Nephron (organoid): ENCODE data around the gene SRGAP3.

Source experiments
- H3K27ac Mint-ChIP-seq, 3 experiments: 2 replicates each; pipeline ENCODE4 v1.8.0; 2020; ENCODE audit warnings: mixed read lengths in 3 of 3, mild to moderate bottlenecking in 2 of 3, moderate library complexity in 1 of 3
- H3K27me3 Mint-ChIP-seq: 2 replicates; pipeline ENCODE4 v1.8.0; 2021; ENCODE audit warnings: low read depth, mild to moderate bottlenecking, moderate library complexity, mixed read lengths
- H3K36me3 Mint-ChIP-seq: 2 replicates; pipeline ENCODE4 v1.8.0; 2020; ENCODE audit warnings: low read depth, mixed read lengths
- H3K4me1 Mint-ChIP-seq: 2 replicates; pipeline ENCODE4 v1.8.0; 2020; ENCODE audit warnings: mixed read lengths
- H3K4me3 Mint-ChIP-seq, 3 experiments: 2 replicates each; pipeline ENCODE4 v1.8.0; 2020; ENCODE audit warnings: mild to moderate bottlenecking in 3 of 3, mixed read lengths in 3 of 3, moderate library complexity in 2 of 3
- H3K9me3 Mint-ChIP-seq: 2 replicates; pipeline ENCODE4 v1.8.0; 2020; ENCODE audit warnings: mixed read lengths
- TF ChIP-seq, protein P1 (sequence below), 3 experiments: fragments of 200-600 bp; sonication (generic); IDR thresholded peaks; one replicate each; pipeline ENCODE4 v1.5.0; 2021; ENCODE audit warnings: antibody characterized with exemption in 3 of 3; ENCODE audit not compliant: unreplicated experiment in 3 of 3

The SRGAP3 gene

DNA sequence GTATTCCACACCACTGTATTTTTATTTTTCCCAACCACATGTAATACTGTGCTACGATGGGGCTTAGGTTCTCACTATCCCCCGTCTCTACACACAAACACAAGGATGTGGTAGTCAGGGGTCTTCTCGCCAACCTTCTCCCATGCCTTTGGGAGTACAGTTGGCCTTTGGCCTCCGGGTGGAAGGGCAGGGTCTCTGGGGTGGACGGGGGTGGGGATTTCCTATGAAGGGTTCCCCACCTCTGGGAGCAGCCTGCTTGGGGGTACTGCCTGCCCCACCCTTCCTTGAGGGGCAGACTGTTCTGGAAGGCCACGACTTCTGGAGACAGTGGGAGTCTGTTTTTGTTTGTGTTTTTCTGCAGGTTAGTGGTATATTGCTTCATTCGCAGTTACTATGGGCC is 264.9 kb downstream of the SRGAP3 start:
- Mint-ChIP-seq H3K4me1 (peaks cover 25% of the 10 kb centered on the region), H3K9me3 (no peaks in the 10 kb centered on the region)
- TF ChIP-seq, protein P1, sequence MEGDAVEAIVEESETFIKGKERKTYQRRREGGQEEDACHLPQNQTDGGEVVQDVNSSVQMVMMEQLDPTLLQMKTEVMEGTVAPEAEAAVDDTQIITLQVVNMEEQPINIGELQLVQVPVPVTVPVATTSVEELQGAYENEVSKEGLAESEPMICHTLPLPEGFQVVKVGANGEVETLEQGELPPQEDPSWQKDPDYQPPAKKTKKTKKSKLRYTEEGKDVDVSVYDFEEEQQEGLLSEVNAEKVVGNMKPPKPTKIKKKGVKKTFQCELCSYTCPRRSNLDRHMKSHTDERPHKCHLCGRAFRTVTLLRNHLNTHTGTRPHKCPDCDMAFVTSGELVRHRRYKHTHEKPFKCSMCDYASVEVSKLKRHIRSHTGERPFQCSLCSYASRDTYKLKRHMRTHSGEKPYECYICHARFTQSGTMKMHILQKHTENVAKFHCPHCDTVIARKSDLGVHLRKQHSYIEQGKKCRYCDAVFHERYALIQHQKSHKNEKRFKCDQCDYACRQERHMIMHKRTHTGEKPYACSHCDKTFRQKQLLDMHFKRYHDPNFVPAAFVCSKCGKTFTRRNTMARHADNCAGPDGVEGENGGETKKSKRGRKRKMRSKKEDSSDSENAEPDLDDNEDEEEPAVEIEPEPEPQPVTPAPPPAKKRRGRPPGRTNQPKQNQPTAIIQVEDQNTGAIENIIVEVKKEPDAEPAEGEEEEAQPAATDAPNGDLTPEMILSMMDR (IDR thresholded peaks at IDR 0.05; ENCODE audit: unreplicated experiment in 3 of 3) = no peak

DNA sequence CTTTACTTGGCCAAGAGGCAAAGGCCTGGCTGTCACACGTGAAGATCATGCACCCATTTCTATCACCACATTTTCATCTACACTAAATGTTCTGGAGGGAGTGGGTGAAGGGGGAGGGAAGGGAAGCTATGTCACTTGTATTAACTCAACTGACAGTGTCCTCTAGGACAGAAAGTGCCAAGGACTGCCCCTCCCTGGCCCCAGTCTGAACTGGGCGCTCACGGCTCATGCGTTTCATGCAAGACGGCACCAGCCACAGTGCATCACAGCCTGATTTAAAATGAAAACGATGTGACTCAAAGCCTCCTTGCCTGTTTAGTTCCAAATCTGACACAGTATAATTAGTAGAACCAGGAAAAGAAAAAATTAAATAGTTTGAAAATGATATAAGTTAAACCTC is 265.4 kb downstream of the SRGAP3 start:
- Mint-ChIP-seq H3K4me1 (peaks cover 21% of the 10 kb centered on the region), H3K27me3 (peaks cover 6% of the 10 kb centered on the region), H3K36me3 (no peaks in the 10 kb centered on the region), H3K4me3 (no peak overlapping the region), H3K27ac (no peak overlapping the region), H3K9me3 (no peaks in the 10 kb centered on the region)
- TF ChIP-seq, protein P1 (IDR thresholded peaks at IDR 0.05; ENCODE audit: unreplicated experiment in 3 of 3) = no peak

More for the DNA sequence above, 264.9 kb downstream of the SRGAP3 start:
- no peak overlapping the region for H3K27ac Mint-ChIP-seq
- H3K4me3 Mint-ChIP-seq = no peak overlapping the region
- no peaks in the 10 kb centered on the region for H3K36me3 Mint-ChIP-seq
- peaks cover 6% of the 10 kb centered on the region for H3K27me3 Mint-ChIP-seq

DNA sequence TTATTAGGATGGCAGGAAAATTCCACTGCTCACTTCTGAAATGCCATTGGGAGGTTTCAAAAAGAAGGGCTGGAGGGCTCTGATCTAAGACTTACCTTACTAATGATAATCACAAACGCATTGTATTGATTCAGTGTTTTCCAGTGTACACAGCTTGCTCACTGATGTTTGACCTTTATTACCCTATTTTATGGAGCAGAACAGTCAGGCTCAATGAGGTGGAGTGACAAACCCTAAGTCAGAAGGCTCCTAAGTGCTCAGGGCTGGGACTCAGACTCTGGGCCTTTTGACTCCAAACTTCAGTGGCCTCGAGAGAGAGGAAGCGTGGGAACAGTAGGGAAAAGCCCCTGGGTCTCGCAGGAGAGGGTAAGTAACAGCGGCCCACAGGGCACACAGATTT is 265.9 kb downstream of the SRGAP3 start:
- Mint-ChIP-seq H3K36me3 (no peaks in the 10 kb centered on the region), H3K9me3 (no peaks in the 10 kb centered on the region), H3K4me1 (peaks cover 17% of the 10 kb centered on the region), H3K27me3 (peaks cover 6% of the 10 kb centered on the region), H3K4me3 (no peak overlapping the region), H3K27ac (no peak overlapping the region)
- TF ChIP-seq, protein P1 (IDR thresholded peaks at IDR 0.05; ENCODE audit: unreplicated experiment in 3 of 3) = no peak

DNA sequence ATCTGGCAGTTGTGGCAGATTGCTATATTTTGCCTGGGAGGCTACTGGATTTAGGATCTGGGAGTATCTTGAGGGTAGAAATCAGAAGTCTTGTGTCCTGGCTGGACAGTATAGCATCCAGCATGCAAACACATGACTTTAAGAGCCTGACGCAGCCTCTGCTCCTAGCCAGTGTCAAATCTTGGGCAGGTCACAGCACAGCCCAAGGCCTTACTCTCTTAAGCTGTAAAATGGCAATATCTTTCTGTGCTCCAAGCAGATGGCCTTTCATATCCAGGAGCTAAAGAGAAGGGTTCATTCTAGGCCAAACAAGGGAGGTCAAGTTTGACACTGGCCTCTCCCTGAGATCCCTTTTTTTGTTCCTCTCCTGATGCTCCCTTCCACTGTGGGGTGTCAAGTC is 266.4 kb downstream of the SRGAP3 start:
- Mint-ChIP-seq H3K4me3 (no peak overlapping the region), H3K36me3 (no peaks in the 10 kb centered on the region), H3K27me3 (peaks cover 6% of the 10 kb centered on the region), H3K4me1 (peaks cover 11% of the 10 kb centered on the region), H3K27ac (no peak overlapping the region), H3K9me3 (no peaks in the 10 kb centered on the region)
- TF ChIP-seq, protein P1 (IDR thresholded peaks at IDR 0.05; ENCODE audit: unreplicated experiment in 3 of 3) = no peak

DNA sequence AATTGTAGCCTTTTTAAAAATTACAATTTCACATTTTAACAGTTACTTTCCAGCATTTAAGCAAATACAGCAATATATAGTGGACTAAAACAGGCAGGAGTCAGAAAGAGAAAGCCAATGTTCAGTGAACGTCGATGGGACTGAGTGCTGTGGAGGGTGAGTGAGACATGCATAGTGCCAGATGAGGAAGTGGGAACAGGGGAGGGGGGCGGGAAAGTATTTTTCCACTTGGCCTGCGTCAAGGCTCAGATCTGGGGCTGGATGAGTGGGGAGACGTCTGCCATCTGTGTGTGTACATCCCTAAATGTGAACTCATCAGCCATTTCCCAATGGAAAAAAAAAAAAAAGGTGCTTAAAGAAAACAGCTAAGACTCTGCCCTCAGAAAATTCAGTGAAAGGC is 266.9 kb downstream of the SRGAP3 start:
- H3K36me3 Mint-ChIP-seq = no peaks in the 10 kb centered on the region
- H3K9me3 Mint-ChIP-seq = no peaks in the 10 kb centered on the region
- peaks cover 6% of the 10 kb centered on the region for H3K4me1 Mint-ChIP-seq
- H3K27ac Mint-ChIP-seq = peak overlapping the region in 2 of 3 experiments; percentile 4 to 19
- H3K27me3 Mint-ChIP-seq = peaks cover 6% of the 10 kb centered on the region
- H3K4me3 Mint-ChIP-seq = no peak overlapping the region
- TF ChIP-seq, protein P1 (IDR thresholded peaks at IDR 0.05; ENCODE audit: unreplicated experiment in 3 of 3) = no peak

DNA sequence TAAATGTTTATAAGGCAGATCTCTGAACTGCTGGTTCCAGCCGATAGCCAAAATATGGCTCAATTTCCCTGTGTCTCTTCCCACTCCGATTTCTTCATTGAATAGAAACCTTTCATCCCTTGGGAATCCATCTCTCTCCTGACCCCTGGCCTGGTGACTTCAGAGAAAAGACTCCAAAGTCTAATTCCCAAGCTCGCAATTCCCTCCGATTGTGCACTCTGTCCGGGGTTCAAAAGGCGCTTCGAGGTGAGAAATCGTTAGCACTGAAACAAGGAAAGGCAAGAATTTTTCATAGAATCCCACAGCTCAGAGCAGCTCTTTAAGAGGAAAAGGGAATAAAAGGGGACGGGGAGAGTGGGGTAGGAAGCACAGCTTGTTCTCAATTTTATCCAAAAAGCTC is 267.7 kb downstream of the SRGAP3 start:
- TF ChIP-seq, protein P1 (IDR thresholded peaks at IDR 0.05; ENCODE audit: unreplicated experiment in 3 of 3) = no peak
- Mint-ChIP-seq H3K4me1 (peaks cover 6% of the 10 kb centered on the region), H3K36me3 (no peaks in the 10 kb centered on the region), H3K27ac (no peak overlapping the region), H3K27me3 (peaks cover 6% of the 10 kb centered on the region), H3K9me3 (no peaks in the 10 kb centered on the region), H3K4me3 (no peak overlapping the region)
